GM12892 (cell line): ENCODE results near the gene HELT.

ENCODE experiments used
- POLR2AphosphoS5 ChIP-seq: IDR thresholded peaks from 2 replicates; pipeline ENCODE4 v1.6.1; 2011; ENCODE audit warnings: low read depth, low read length, control low read depth
- TAF1 ChIP-seq: IDR thresholded peaks from 2 replicates; pipeline ENCODE4 v1.6.1; 2011; ENCODE audit warnings: low read depth, mild to moderate bottlenecking, control low read depth, low read length, borderline replicate concordance

GRCh38 chr4:185020293-185020808 lies 2.1 kb downstream of the HELT start:
- TF ChIP-seq TAF1 (no peak), POLR2AphosphoS5 (no peak)
